Thyroid gland (tissue), 4 donors: Measurements from ENCODE around the gene USP36. TPM values are rescaled to one million over a fixed set of nuclear protein-coding genes. Genes with fewer than 3 reads are reported as not detected.

ENCODE experiments used
- DNase-seq, 2 donors: peaks; one replicate each; pipeline ENCODE4 v3.0.0-alpha.2; 2019
- H3K27ac ChIP-seq, 3 donors: fragments of 200-600 bp; sonication (generic); 1 replicate in 2 of 3; 2 replicates in 1 of 3; pipeline ENCODE4 v1.5.1; 2016 to 2019; ENCODE audit warnings: mild to moderate bottlenecking in 1 of 3, moderate library complexity in 1 of 3
- H3K27me3 ChIP-seq: fragments of 200-600 bp; sonication (generic); one replicate; pipeline ENCODE4 v1.5.1; 2019
- H3K36me3 ChIP-seq, 2 donors: fragments of 200-600 bp; sonication (generic); one replicate each; pipeline ENCODE4 v1.5.1; 2016 to 2019
- H3K4me1 ChIP-seq, 2 donors: fragments of 200-600 bp; sonication (generic); one replicate each; pipeline ENCODE4 v1.5.1; 2017 to 2019
- H3K4me3 ChIP-seq, 3 donors: fragments of 200-600 bp; sonication (generic); replicated peaks in 1 of 3; 1 replicate in 2 of 3; 2 replicates in 1 of 3; pipeline ENCODE4 v1.5.1; 2016; ENCODE audit warnings: mild to moderate bottlenecking in 1 of 3
- H3K9me3 ChIP-seq: fragments of 200-600 bp; sonication (generic); one replicate; pipeline ENCODE4 v1.5.1; 2017
- POLR2A ChIP-seq, 2 donors: fragments of 450-650 bp; IDR thresholded peaks; one replicate each; pipeline ENCODE4 v1.6.1; 2017; ENCODE audit warnings: antibody characterized with exemption in 2 of 2, mild to moderate bottlenecking in 2 of 2, moderate library complexity in 1 of 2
- WGBS, 2 donors: methylation state at CpG; one replicate each; pipeline ENCODE4 v1.1.5; 2017; 5-methylcytosine and 5-hydroxymethylcytosine counted together
- intact Hi-C: fragments of 100-400 bp; cut with DNase I; formaldehyde crosslinking; loops from one replicate; pipeline ENCODE4 v1.15.1; 2023
- total RNA-seq, 4 donors: library from RNA; depleted of rRNA; stranded (reverse); fragments of >200 nt; gene quantifications; one replicate each; pipeline ENCODE4 v1.2.3, GENCODE V29; 2016
- TF ChIP-seq, protein P1 (sequence below), 6 experiments: fragments of 200-600 bp in 3 of 6; fragments of 450-650 bp in 3 of 6; sonication (generic) in 3 of 6; IDR thresholded peaks; one replicate each; pipeline ENCODE4 v1.5.1; 2016 to 2019; ENCODE audit warnings: antibody characterized with exemption in 6 of 6, mild to moderate bottlenecking in 2 of 6, inconsistent platforms in 1 of 6, moderate library complexity in 1 of 6

The USP36 gene
- total RNA-seq, 4 donors from 2014 or later = 33.9 to 61.5 (median 46.6) TPM

DNA sequence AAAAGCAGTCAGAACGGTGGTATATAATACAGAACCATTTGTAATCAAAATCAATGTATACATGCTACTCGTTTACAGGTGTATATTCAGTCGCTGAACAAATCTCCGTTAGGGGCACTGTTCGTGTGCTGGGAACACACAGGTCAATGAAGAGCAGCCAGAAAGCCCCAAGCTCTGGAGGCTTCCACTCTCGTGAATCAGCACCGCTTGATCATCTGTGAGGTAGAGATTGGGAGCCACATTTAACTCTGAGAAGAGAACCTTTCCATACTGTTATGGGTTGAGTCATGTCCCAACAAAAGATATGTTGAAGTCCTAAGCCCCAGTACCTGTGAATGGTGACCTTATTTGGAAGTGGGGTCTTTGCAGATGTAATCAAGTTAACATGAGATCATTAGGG, 53.2 kb downstream of the USP36 start:
- no peak overlapping the region for H3K4me3 ChIP-seq
- H3K27me3 ChIP-seq = no peaks in the 10 kb centered on the region
- H3K9me3 ChIP-seq = no peaks in the 10 kb centered on the region
- intact Hi-C loops = no loop called here
- TF ChIP-seq POLR2A (IDR thresholded peaks at IDR 0.05) = no peak
- TF ChIP-seq, protein P1, sequence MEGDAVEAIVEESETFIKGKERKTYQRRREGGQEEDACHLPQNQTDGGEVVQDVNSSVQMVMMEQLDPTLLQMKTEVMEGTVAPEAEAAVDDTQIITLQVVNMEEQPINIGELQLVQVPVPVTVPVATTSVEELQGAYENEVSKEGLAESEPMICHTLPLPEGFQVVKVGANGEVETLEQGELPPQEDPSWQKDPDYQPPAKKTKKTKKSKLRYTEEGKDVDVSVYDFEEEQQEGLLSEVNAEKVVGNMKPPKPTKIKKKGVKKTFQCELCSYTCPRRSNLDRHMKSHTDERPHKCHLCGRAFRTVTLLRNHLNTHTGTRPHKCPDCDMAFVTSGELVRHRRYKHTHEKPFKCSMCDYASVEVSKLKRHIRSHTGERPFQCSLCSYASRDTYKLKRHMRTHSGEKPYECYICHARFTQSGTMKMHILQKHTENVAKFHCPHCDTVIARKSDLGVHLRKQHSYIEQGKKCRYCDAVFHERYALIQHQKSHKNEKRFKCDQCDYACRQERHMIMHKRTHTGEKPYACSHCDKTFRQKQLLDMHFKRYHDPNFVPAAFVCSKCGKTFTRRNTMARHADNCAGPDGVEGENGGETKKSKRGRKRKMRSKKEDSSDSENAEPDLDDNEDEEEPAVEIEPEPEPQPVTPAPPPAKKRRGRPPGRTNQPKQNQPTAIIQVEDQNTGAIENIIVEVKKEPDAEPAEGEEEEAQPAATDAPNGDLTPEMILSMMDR (IDR thresholded peaks at IDR 0.05) = no peak
- H3K36me3 ChIP-seq = no peaks in the 10 kb centered on the region
- peaks cover 37 to 51% of the 10 kb centered on the region in 2 donors for H3K4me1 ChIP-seq
- 88 to 89% methylated on average over 7 of the region's 7 CpGs for WGBS, 2 donors
- no peak overlapping the region for H3K27ac ChIP-seq
- DNase-seq = no peak

DNA sequence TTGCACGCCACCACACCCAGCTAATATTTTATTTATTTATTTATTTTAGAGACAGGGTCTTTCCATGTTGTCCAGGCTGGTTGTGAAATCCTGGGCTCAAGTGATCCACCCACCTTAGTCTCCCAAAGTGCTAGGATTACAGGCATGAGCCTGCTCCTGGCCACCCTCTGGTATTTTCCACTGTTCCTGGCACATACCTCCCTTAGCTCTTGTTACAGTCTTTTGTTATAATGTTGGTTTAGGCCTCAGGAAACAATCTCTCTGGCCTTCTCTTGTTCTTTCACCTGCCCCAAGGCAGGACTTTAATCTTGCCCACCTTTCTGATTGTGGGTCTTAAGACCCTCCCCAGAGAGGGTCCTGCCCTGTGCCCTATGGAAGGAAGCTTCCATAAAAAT, 55.0 kb downstream of the USP36 start:
- Histone ChIP-seq H3K4me3 (no peak overlapping the region), H3K4me1 (peaks cover 28 to 40% of the 10 kb centered on the region in 2 donors), H3K9me3 (no peaks in the 10 kb centered on the region), H3K27me3 (no peaks in the 10 kb centered on the region), H3K27ac (peak overlapping the region; percentile 0 to 64 (median 55)), H3K36me3 (no peaks in the 10 kb centered on the region)
- intact Hi-C loops = no loop called here
- WGBS, 2 donors = 96% methylated on average over 1 of the region's 1 CpG
- peak in 1 of 2 donors; percentile 49 for DNase-seq
- no peak for TF ChIP-seq POLR2A (IDR thresholded peaks at IDR 0.05)
- TF ChIP-seq, protein P1 (IDR thresholded peaks at IDR 0.05) = no peak

DNA sequence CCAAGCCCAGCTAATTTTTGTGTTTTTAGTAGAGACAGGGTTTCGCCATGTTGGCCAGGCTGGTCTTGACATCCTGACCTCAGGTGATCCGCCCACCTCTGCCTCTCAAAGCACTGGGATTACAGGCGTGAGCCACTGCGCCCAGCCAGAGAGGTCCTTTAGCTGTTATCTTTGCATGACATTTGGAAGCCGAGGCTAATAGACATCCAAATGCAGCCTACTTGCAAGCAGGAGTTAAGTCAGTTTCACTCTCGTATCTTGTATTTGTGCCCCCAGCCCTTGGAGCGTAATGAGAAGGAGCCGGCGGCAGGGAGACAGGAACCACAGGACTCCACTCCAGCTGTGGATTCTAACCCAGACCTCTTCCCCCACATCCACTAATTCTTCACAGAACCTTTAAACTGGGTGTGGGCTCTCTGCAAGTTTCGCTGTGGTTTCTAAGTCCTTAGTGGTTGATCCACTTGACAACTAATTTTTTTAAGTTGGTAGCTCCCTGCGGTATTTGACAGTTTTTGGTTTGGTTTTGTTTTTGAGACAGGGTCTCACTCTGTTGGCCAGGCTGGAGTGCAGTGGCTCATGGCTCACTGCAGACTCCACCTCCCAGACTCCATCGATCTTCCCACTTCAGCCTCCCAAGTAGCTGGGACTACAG, 55.5 kb downstream of the USP36 start:
- 86 to 94% methylated on average over 12 of the region's 12 CpGs for WGBS, 2 donors
- no peak for DNase-seq
- Histone ChIP-seq H3K9me3 (no peaks in the 10 kb centered on the region), H3K4me1 (peaks cover 28 to 40% of the 10 kb centered on the region in 2 donors), H3K36me3 (no peaks in the 10 kb centered on the region), H3K27me3 (no peaks in the 10 kb centered on the region), H3K4me3 (no peak overlapping the region), H3K27ac (peak overlapping the region; percentile 0 to 64 (median 55))
- no peak for TF ChIP-seq POLR2A (IDR thresholded peaks at IDR 0.05)
- intact Hi-C loops = no loop called here

DNA sequence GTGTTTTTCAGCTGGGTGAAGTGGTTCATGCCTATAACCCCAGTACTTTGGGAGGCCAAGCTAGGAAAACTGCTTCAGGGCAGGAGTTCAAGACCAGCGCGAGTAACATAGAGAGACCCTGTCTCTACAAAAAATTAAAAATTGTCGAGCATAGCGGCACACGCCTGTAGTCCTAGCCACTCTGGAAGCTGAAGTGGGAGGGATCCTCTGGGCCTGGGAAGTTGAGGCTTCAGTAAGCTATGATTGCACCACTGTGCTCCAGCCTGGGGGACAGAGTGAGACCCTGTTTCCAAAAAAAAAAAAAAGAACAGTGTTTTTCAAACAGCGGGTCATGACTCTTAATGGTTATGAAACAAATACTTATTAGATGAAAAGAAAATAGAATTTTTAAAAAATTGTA, 56.3 kb downstream of the USP36 start:
- no peak for DNase-seq
- Histone ChIP-seq H3K27me3 (no peaks in the 10 kb centered on the region), H3K4me3 (no peak overlapping the region), H3K36me3 (no peaks in the 10 kb centered on the region), H3K9me3 (no peaks in the 10 kb centered on the region), H3K4me1 (peaks cover 28 to 40% of the 10 kb centered on the region in 2 donors), H3K27ac (peak overlapping the region in 1 of 3 donors; percentile 97)
- intact Hi-C loops = no loop called here
- WGBS, 2 donors = 88 to 91% methylated on average over 6 of the region's 6 CpGs
- TF ChIP-seq, protein P1 (IDR thresholded peaks at IDR 0.05) = no peak
- no peak for TF ChIP-seq POLR2A (IDR thresholded peaks at IDR 0.05)

DNA sequence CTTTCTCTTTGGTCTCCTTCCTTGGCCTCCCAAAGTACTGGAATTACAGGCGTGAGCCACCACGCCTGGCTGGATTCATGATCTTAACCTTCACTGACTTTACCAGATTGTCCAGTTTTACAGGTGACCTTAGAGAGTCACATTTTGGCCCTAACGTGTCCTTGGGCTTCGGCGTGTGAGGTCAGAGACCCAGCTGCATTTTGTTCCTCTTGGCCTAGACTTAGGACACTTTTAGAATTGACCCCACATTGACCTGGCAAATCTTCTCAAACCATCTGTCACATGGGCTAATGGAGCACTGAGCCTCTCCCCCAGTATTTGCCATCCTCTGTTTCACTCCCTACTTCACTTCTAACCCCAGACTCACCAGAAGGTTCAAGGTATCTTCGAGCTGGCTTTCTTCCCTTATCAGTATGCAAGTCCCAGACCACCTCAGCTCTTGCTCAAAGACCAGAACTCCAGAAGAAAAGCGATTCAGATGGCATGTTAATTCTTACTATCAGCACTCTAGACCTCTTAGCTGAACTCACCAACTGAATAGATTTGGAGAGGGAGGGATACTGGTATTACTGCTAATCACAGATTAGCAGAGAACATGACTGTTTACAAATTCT, 56.8 kb downstream of the USP36 start:
- peak in 1 of 2 donors; percentile 17 for DNase-seq
- intact Hi-C loops = no loop called here
- Histone ChIP-seq H3K9me3 (no peaks in the 10 kb centered on the region), H3K27me3 (no peaks in the 10 kb centered on the region), H3K36me3 (no peaks in the 10 kb centered on the region), H3K27ac (peak overlapping the region; percentile 97 to 98 (median 97)), H3K4me1 (peaks cover 25 to 35% of the 10 kb centered on the region in 2 donors), H3K4me3 (no peak overlapping the region)
- no peak for TF ChIP-seq POLR2A (IDR thresholded peaks at IDR 0.05)
- TF ChIP-seq, protein P1 (IDR thresholded peaks at IDR 0.05) = no peak
- WGBS, 2 donors = 82 to 87% methylated on average over 7 of the region's 7 CpGs
